ENCODE measurements around the gene MAL. TPM values are rescaled to one million over a fixed set of nuclear protein-coding genes. Genes with fewer than 3 reads are reported as not detected.

Gene MAL
- total RNA-seq, 4 donors from 2014 or later = 0.93 to 4.7 TPM; not detected in 2

DNA sequence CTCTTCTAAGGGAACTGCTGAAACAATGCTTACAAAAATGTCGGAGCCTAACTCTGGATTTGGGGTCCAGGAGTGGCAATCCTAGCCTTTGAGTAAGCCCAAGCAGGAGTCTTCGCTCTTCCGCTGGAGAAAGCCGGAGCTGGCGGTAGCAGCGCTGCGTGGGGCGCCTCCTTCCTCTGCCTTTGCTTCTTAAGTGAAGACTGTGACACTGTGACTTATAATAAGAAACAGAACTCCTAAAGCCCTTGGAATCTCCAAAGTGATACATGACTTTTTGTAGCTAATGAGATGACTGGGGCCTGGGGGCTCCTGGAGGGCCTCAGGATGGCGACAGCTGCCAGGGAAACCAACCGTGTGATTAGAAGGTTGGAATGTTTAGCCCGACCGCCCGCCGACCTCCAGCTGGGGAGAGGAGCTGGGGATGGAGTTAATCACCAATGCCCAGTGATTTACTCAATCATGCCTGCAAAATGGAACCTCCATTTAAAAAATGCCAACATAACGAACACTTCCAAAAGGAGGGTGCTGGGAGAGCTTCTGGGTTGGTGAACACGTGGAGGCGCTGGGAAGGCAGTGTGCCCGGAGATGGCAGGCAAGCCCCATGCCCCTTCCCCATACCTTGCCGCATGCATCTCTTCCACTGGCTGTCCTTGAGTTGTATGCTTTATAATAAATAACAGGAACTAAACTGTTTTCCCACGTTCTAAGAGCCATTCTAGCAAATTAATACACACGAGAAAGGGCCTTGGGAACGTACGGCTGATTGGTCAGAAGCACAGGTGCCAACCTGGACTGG lies 29.0 kb upstream of the MAL start:
- no peak for DNase-seq (ENCODE audit: low spot score)
- no peak for ATAC-seq (ENCODE audit: low FRiP score)
- no peak for TF ChIP-seq CTCF (IDR thresholded peaks at IDR 0.05)

DNA sequence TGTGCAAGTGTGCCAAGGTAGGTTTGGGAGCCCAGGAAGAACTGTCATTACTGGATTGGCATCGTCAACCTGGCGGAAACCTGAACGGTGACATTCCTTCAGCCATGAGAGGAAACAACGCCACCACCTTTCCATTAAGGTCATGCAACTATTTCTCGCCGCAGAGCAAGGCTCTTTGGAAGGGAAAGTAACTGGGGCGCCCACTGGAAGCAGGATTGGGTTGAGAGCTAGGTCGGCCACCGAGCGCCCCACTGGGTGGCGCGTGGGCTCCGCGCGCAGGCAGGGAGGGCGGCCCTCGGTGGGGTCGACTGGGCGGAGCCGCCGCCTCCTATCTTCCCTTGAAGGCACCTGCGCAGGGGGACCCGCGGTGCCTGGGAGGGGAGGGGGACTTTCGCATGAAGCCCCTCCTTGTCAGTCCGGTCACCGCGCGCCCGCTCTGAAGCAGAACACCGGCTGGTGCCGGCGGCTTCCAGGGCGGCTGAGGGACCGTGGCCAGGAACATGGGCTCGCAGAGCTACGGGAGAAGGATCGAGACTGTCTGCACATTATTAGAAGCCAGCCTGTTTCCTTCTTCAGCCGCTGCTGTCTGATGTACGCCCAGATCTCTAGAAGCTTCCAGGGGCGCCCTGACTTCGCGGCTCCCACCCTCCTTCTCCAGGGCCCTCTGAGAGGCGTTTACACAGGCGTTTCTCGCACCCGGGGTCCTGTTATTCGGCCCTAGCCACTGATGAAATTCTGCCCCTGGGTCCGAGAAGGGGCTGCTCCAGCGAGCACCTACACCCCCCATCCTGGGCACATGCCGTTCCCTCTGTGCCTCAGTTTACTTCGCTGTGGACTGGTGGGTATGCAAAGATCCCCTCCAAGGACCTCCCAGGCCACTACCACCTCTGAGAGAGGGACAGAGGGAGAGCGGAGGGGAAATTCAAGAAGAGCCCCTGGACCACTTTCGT lies 27.3 kb upstream of the MAL start:
- TF ChIP-seq CTCF (IDR thresholded peaks at IDR 0.05) = no peak
- DNase-seq (ENCODE audit: low spot score) (no peak), ATAC-seq (ENCODE audit: low FRiP score) (no peak)

GRCh38 chr2:94999431-94999883 lies 26.1 kb upstream of the MAL start:
- ATAC-seq (ENCODE audit: low FRiP score) (no peak), DNase-seq (ENCODE audit: low spot score) (no peak)
- TF ChIP-seq CTCF (IDR thresholded peaks at IDR 0.05) = no peak

GRCh38 chr2:95001051-95001562 lies 24.4 kb upstream of the MAL start:
- ATAC-seq (ENCODE audit: low FRiP score) (no peak), DNase-seq (ENCODE audit: low spot score) (no peak)
- TF ChIP-seq CTCF (IDR thresholded peaks at IDR 0.05) = no peak

GRCh38 chr2:95001701-95002100 lies 23.8 kb upstream of the MAL start:
- no peak for DNase-seq (ENCODE audit: low spot score)
- no peak for TF ChIP-seq CTCF (IDR thresholded peaks at IDR 0.05)
- ATAC-seq (ENCODE audit: low FRiP score) = no peak

DNA sequence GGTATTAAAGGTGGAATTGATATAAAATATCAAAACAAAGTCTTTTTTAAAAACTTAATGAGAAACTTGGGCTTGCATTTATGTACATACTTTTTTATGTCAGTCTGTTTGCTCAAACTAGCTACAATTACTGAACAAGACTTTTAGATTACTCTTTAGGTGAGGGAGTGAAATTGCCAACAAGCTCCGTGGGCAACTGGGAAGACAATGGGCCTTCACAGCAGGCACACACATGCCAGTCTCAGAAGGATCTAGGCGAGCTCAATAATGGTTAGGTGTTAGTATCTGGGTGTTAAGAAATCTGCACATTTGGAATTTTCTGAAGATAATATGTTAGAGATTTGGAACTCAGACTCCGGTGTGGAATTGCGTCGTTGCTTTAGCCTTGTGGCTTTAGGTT lies 23.0 kb upstream of the MAL start:
- no peak for TF ChIP-seq CTCF (IDR thresholded peaks at IDR 0.05)

More for the DNA sequence above, 23.0 kb upstream of the MAL start:
- ATAC-seq (ENCODE audit: low FRiP score) (no peak), DNase-seq (ENCODE audit: low spot score) (no peak)
